AG04450 (cell line): ENCODE data around the gene TTC7B. TPM values are rescaled to one million over a fixed set of nuclear protein-coding genes. Genes with fewer than 3 reads are reported as not detected.

Source experiments
- CTCF ChIA-PET: fragments of 300-600, 350-600 bp; formaldehyde crosslinking; extraction: SDS; loops from one replicate; lab custom pipeline; 2022; ENCODE audit warnings: antibody characterized with exemption, inconsistent platforms; lab: Charles Lee
- POLR2A ChIA-PET: fragments of 350-600 bp; formaldehyde crosslinking; extraction: SDS; loops from one replicate; lab custom pipeline; 2021; ENCODE audit warnings: antibody characterized with exemption, inconsistent platforms; lab: Yijun Ruan, JAX
- DNase-seq: peaks from one replicate; pipeline ENCODE4 v3.0.0-alpha.2; 2011; ENCODE audit warnings: low read depth, low spot score
- H3K27ac ChIP-seq: one replicate; pipeline ENCODE4 v1.5.1; 2012; ENCODE audit warnings: low read depth, low read length, control low read depth
- H3K27me3 ChIP-seq: one replicate; pipeline ENCODE4 v1.6.0; 2012; ENCODE audit warnings: low read length; ENCODE audit not compliant: control insufficient read depth, insufficient read depth
- H3K4me3 ChIP-seq: 2 replicates; pipeline ENCODE4 v1.5.1; 2011; ENCODE audit warnings: mild to moderate bottlenecking, low read depth, low read length, control low read depth
- H3K9me3 ChIP-seq: 2 replicates; pipeline ENCODE4 v1.5.1; 2012; ENCODE audit warnings: low read length; ENCODE audit not compliant: control insufficient read depth, insufficient read depth
- polyA plus RNA-seq: library from polyadenylated mRNA; depleted of rRNA; stranded (reverse); fragments of >200 nt; gene quantifications from 2 replicates; pipeline ENCODE4 v1.2.3, GENCODE V29; 2011
- TF ChIP-seq, protein P1 (sequence below): IDR thresholded peaks from 2 replicates; pipeline ENCODE4 v1.5.1; 2011; ENCODE audit warnings: low read depth, low read length, control low read depth, inconsistent platforms

The TTC7B gene
- polyA plus RNA-seq, 1 experiment, result 36.0 TPM

GRCh38 chr14:90643982-90644670 is 172.1 kb downstream of the TTC7B start:
- H3K27ac ChIP-seq, result no peak overlapping the region
- H3K27me3 ChIP-seq, result no peaks in the 10 kb centered on the region
- TF ChIP-seq, protein P1, sequence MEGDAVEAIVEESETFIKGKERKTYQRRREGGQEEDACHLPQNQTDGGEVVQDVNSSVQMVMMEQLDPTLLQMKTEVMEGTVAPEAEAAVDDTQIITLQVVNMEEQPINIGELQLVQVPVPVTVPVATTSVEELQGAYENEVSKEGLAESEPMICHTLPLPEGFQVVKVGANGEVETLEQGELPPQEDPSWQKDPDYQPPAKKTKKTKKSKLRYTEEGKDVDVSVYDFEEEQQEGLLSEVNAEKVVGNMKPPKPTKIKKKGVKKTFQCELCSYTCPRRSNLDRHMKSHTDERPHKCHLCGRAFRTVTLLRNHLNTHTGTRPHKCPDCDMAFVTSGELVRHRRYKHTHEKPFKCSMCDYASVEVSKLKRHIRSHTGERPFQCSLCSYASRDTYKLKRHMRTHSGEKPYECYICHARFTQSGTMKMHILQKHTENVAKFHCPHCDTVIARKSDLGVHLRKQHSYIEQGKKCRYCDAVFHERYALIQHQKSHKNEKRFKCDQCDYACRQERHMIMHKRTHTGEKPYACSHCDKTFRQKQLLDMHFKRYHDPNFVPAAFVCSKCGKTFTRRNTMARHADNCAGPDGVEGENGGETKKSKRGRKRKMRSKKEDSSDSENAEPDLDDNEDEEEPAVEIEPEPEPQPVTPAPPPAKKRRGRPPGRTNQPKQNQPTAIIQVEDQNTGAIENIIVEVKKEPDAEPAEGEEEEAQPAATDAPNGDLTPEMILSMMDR, result no peak
- H3K4me3 ChIP-seq, result no peak overlapping the region
- POLR2A ChIA-PET, result interaction anchor here (0.8 to 0.9 kb wide), 2 partner anchors 48 to 185 kb away, joined by 3 read pairs; no protein-coding TSS in a partner anchor
- no peak for DNase-seq
- CTCF ChIA-PET, result interaction anchor here (1.3 kb wide), 1 partner anchor 53 kb away, joined by 4 read pairs; no protein-coding TSS in a partner anchor
- no peaks in the 10 kb centered on the region for H3K9me3 ChIP-seq

- no peak overlapping the region for H3K4me3 ChIP-seq
- no peak for DNase-seq
- H3K9me3 ChIP-seq, result no peaks in the 10 kb centered on the region
- H3K27ac ChIP-seq, result no peak overlapping the region
- TF ChIP-seq, protein P1, result no peak
- ChIA-PET CTCF (interaction anchor here (0.6 to 2.2 kb wide), 3 partner anchors 56 to 127 kb away, joined by 3 to 7 read pairs (median 4); no protein-coding TSS in a partner anchor), POLR2A (interaction anchor here (1.2 kb wide), 1 partner anchor 23 kb away, joined by 4 read pairs; no protein-coding TSS in a partner anchor)
- no peaks in the 10 kb centered on the region for H3K27me3 ChIP-seq
Measured at GRCh38 chr14:90642244-90642717, 173.9 kb downstream of the TTC7B start.

DNA sequence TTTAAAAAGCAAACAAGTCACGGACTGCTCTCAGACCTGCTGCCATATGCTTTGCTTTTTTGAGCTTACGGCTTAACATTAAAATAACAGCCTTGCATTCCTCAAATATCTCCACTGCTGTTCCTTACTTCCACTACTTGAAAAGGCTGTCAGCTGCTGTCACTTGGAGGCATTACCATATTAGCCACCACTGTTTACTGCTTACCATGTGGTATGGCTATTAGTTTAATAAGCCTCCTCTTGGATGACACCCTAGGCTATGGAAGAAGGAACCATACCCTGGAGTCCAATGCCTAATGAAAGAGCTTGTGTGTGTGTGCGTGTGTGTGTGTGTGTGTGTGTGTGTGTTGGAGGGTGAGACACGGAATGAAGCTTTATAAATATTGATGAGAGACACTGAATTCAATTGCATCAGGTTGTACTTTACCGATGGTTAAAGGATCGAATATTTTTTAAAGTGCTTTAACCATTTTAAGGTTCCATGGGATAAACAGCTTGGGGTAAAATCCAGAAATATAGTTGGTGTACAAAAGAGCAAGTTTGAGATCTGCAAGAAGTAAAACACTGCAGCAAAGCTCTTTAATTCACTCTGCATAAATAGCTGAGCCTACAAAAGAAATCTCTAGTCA is 174.5 kb downstream of the TTC7B start:
- no peak overlapping the region for H3K4me3 ChIP-seq
- ChIA-PET POLR2A (interaction anchor here (1.2 kb wide), 1 partner anchor 24 kb away, joined by 4 read pairs; no protein-coding TSS in a partner anchor), CTCF (interaction anchor here (0.6 to 2.2 kb wide), 5 partner anchors 51 to 340 kb away, joined by 3 to 7 read pairs (median 4); no protein-coding TSS in a partner anchor)
- no peaks in the 10 kb centered on the region for H3K27me3 ChIP-seq
- TF ChIP-seq, protein P1, result no peak
- H3K9me3 ChIP-seq, result no peaks in the 10 kb centered on the region
- no peak overlapping the region for H3K27ac ChIP-seq
- no peak for DNase-seq

- no peaks in the 10 kb centered on the region for H3K9me3 ChIP-seq
- DNase-seq, result no peak
- H3K27ac ChIP-seq, result no peak overlapping the region
- ChIA-PET CTCF (interaction anchor here (1.4 to 2.2 kb wide), 3 partner anchors 51 to 340 kb away, joined by 3 to 7 read pairs (median 5); no protein-coding TSS in a partner anchor), POLR2A (interaction anchor here (1.2 kb wide), 1 partner anchor 24 kb away, joined by 4 read pairs; no protein-coding TSS in a partner anchor)
- no peak overlapping the region for H3K4me3 ChIP-seq
- TF ChIP-seq, protein P1, result no peak
- H3K27me3 ChIP-seq, result no peaks in the 10 kb centered on the region
Measured at GRCh38 chr14:90641168-90641567, 175.1 kb downstream of the TTC7B start.
